NCI-H460 (cell line): Measurements from ENCODE around the gene MAT2B. TPM values are rescaled to one million over a fixed set of nuclear protein-coding genes. Genes with fewer than 3 reads are reported as not detected.
"Not testable (repeated sequence)": the region's sequence is repeated elsewhere in the genome, so short reads cannot be mapped to it uniquely, and the experiment has no call there.

Experiments
- DNase-seq: peaks from one replicate; pipeline ENCODE4 v3.0.0-alpha.2; 2016; ENCODE audit warnings: low read depth; ENCODE audit errors: extremely low read depth
- total RNA-seq: library from RNA; depleted of rRNA; stranded (reverse); fragments of >200 nt; shearing (Covaris generic); gene quantifications from 2 replicates; pipeline ENCODE4 v1.2.3, GENCODE V29; 2014

Gene MAT2B
- total RNA-seq, 1 experiment from 2014 or later: 65.3 TPM

DNA sequence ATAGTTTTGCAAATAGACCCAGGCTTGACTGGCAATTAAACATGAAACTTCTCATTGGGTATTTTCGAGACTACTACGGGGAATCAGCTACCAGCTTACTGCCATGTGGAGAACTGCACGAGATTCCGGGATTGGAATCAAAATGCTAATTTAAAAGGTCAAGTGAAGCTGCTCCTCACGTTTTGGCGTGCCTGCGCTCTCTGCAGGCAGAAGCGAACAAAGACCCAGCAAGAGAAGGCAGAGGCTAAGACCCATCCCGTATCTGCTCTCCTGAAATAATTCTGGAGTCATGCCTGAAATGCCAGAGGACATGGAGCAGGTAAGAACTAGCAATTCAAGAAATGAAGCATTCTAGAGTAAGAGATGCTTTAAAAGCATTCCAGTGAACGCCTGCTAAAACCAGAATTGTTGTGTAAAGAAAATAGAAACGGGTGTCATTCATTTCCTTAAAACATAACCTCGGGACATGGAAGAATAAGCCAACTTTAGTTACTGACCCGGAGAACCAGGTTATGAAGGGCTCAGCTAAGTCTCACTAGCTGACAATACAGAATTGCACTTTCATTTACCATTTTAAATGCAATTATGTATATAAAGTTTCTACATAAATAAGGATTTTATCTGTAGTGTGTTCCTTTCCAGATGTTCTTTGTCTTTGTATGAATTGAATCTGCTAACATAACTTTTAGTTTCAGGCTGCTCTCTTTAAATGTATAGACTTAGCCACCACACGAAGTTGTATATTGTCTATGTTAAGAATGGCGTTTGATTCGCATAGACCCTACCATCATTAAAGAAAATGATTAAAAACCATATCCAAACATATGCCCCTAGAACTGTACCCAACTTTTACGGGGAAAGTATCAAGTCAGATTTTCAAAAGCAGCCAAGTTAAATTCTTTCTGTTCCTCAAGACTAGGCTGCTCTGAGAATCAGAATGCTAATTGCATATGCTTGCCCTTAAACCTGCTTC lies 2.0 kb upstream of the MAT2B start:
- peak; percentile 65 for DNase-seq

DNA sequence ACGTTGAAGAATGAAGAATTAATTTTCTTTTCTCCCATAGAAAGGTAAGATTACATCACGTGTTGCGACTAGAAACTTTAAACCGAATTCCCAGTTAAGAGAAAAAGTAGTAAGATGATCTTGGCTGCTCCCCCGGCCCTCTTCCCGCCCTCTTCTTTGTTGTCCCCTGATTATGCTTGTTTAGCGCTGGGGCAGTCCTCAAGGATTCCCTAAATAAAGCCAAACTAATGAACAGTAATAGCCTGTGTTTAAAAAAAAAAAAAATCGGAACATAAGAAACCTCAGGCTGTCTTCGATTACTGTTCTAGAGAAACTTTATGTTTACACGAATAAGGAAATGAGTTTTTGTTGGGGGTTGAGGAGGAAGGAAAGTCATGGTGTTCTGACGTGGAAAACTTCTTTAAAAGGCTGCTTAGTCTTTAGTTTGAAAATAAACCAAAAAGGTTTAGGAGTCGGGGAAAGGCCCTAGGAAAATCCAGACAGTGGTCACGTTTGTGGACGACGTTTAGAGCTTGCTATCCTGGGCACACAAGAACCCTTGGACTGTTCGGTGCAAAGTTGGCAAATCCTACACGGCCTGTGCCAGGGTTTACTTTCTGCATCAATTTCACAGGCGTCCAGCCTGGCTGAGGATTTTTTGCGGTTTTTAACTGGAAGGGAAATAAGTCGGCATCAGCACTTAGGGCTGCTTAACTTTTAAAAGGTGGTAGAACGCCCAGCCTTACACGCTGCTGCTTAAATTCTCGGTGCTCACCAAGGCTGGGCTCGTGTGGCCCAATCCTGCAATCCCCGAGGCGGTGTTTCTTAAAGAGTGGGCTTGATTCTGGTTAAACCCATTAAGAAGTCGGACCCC lies 1.1 kb upstream of the MAT2B start:
- DNase-seq: peak; percentile 22

DNA sequence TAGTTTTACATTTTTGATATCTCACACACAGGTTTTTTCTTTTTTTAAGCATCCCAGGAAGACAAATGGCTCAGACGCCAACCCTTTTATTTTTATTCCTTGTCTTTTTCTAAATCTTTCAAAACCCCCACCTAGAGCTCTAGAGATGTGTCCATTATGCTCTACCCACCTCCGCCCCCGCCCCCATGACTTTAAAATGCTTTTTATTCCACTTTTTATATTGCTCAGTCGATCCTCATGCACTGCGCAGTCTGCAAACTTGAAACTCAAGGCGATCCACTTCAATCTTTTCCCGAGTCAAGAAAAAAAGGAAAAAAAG lies 411 bp upstream of the MAT2B start:
- DNase-seq: no peak

DNA sequence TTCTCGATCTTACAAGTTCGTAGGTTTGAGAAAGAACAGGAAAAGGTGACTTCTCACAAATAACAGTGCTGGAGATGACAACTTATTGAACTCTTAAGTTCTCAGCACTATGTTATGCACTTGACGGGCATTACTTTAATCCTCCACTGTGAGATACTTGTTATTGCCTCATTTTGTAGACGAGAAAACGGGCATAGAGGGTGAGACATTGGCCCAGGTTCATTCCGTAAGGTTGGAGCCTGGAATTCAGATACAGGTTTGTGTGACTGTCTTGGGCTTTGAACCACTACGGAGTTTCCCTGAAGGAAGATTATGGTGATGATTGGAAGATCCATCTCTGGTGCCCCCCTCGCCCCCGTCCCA lies 657 bp downstream of the MAT2B start:
- no peak for DNase-seq

DNA sequence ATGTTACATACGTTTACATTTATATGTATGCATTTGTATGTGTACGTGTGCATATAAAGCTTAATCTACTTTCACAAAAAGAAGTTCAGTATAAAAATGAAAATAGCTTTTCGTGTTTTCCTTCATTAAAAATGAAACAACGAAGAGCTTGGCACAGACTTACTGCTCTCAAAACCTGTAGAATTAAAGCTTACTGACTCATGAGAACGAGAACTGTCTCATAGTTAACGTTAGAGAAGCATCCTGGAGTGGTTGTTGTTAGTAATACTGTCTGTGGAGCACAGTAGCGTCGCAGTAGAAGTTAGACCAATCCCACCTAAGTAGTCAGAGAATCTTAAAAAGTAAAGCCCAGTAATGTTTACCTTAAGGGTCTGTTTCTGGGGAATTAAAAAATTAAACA lies 1.3 kb downstream of the MAT2B start:
- no peak for DNase-seq

DNA sequence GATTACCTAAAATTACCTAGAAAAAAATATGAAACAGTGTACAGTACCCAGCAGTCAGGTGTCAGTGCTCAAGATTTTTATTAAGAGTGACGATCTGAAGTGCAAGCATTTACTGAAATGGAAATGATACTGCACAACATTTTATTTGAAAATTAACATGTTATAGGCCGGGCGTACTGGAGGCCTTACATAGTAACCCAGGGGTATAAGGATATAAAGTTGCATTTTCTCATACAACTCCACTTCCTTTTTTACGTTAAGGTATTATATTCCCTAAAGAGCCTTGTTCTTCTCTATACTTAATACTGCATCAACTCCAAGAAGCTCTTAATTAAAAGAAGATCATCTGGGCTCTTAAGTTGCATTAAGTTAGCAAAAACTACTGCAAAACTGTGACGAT lies 3.3 kb downstream of the MAT2B start:
- no peak for DNase-seq

DNA sequence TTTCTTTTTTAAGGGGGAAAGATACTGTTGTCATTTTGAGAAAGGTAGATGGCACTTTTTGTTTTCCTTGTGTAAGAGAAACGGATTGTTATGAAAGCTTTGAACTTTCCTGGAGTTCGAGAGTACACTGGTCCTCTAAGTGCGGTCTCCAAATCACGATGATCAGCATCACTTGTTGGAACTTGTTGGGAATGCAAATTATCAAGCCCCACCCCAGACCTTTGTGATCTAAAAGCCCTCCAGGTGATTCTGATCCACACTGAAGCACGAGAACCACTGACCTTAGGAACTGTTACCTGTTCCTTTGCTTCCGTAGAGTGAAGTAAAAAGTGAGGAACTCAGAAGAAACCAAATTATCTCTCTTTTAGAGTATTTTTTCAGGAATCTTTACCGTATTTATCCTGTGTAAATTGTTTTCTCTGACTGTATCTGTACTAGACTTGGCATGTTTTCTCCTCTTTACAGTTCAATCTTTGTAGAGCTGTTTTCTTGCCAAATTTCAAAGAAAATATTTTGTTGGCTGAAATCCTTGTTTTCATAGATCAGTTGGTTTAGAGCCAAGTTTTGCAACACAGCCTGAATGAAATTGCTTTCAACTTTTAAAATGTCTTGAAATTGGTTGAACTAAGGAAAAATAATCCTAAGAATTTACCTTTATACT lies 4.0 kb downstream of the MAT2B start:
- no peak for DNase-seq

DNA sequence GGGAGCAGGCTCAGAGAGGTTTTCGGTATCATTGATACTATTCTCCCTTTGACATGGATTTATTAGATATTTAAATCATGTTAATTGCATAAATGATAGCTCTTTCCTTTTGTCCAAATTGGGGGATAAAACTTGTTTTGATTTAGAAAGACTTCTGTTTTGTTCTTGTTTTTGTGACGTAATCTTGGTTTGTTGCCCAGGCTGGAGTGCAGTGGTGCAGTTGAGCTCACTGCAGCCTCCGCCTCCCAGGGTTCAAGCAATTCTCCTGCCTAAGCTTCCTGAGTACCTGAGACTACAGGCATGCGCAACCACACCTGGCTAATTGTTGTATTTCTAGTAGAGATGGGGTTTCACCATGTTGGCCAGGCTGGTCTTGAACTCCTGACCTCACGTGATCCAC lies 7.1 kb downstream of the MAT2B start:
- DNase-seq: no peak

DNA sequence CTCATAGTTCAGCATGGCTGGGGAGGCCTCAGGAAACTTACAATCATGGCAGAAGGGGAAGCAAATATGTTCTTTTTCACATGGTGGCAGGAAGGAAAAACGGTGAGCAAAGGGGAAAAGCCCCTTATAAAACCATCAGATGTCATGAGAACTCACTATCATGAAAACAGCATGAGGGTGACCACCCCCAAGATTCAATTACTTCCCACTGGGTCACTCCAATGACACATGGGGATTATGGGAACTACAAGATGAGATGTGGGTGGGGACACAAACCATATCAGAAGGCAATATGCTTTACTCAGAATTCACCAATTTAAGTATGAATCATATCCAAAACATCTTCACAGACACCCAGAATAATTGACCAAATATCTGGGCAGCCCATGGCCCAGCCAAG lies 19.7 kb downstream of the MAT2B start:
- DNase-seq: no peak

DNA sequence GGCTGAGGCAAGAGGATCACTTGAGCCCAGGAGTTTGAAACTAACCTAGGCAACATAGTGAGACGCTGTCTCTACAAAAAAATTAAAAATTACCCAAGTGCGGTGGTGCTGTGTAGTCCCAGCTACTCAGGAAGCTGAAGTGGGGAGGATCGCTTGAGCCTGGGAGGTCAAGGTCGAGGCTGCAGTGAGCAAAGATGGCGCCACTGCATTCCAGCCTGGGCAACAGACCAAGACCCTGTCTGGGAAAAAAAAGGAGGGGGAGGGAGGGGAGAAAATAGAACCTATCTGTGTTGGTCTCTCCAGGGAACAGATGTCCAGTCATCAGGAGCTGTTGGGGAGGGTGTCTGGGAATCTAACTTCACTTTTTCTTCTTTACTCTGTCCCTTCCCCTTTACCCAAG lies 24.3 kb downstream of the MAT2B start:
- DNase-seq: no peak

DNA sequence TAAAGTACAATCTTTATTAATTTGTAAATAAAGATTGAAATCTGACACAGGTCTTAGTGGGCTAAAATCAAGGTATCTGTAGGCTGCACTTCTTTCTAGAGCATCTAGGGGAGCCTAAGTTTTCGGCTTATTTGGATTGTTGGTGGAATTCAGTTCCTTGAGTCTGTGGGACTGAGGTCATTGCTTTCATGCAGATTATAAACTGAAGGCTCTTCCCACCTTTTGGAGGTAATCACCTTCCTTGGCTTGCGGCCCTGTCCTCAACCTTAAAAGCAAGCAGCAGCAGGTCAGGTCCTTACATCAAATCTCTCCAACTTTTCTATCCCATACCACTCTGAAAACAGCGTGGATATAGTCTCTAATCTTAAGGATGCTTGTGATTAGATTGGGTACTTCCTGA lies 25.9 kb downstream of the MAT2B start:
- no peak for DNase-seq

DNA sequence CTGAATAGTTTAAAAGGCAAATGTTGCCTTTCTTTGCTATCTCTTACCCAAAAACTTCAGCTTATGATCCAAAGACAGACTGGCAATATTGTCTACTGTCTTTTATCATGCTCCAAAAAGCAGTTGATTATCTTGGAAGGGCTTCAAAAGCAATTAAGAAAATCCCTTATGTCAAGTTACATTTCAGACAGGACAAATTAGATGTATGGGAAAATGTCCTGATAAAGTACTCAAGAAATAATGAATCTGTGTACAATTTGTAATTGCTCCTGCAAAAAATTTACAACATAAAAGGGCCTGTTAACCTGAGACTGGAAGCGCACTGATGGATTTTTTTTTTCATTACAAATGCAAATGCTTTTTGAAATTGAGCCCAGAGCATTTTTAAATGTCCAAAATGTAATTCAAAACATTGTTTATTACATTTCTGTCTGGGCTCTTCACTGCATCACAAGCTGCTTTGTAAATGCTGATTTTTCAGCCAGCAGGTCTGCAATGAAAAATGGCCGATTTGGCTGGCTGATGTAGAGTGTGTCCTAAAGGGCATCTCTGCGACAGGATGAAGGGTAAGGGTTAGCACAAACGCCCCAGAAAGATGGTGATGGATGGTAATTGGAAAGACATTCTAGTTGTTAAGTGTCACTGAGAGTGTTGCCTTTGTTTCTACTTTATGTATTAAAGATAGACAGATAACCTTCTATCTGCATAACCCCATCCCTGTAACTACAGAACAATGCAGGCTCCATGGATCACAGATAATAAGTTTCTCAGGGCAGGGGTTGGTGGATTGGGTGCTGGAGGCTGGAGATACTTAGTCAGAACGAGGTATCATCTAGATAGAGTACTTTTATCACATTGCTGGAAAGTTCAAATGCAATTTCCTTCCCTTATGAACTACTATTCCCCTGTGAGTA lies 27.0 kb downstream of the MAT2B start:
- no peak for DNase-seq

DNA sequence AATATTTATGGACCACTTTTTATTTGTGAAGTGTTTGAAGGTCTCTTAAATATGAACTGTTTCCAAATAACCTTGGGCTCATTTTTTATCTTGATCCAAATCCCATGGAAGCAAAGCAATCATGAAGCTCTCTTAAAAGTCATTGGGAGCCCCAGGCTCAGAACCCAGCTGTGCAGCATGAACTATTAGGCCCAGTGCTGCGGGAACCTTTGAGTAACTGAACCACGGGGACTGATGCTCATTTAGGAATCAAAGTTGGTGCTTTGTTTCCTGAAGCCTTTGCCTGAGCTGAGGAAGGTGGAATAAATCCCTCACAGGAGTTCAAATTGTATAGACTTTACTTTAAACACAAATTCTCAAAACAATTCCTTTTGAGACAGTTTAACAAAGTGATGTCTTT lies 27.8 kb downstream of the MAT2B start:
- DNase-seq: no peak

DNA sequence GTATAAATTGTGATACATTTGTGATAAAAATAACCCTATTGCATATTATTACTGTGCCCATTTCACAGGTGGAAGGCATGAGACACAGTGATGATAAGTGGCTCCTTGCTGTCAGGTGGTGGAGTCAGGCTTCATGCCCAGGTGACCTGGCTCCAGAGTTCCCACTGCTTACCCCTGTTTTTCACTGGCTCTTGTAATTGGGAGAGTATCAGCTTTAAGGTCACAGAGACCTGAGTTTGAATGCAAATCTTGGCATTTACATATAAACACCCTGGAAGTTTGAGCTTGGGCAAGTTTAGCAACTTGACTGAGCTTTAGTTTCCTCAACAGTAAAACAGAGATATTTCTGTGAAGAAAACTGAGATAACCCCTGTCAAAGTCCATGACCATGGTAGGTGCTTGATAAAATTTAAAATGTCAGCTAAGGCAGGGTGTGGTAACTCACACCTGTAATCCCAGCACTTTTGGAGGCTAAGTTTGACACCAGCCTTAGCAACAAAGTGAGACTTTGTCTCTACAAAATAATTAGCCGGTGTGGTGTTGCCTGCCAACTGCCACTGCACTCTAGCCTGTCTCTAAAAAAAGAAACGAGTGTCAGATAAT lies 29.2 kb downstream of the MAT2B start:
- no peak for DNase-seq

DNA sequence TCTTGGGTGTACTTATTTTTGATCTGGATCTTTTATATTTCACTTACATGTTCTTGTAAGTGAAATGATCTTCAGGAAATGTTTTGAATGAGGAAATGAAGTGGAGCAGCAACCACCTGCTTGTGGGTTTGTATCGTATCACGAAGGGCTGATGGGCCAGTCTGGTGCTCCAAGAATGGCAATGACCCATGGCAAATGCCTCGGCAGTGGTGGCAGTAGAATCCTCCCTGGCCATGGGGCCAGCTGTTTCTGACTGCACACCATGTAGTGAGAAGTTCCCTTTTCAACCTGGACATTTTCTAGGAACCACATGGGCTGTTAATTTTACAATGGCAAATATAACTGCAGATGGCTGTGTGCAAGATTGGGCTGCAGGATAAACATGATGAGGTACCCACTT lies 29.9 kb downstream of the MAT2B start:
- DNase-seq: no peak

DNA sequence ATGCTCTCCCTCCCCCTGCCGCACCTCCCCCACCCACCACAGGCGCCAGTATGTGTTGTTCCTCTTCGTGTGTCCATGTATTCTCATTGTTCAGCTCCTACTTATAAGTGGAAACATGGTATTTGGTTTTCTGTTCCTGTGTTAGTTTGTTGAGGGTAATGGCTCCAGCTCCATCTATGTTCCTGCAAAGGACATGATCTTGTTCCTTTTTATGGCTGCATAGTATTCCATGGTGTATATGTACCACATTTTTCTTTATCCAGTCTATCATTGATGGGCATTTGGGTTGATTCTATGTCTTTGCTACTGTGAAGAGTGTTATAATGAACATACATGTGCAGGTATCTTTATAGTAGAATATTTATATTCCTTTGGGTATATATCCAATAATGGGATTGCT lies 31.0 kb downstream of the MAT2B start:
- not testable (repeated sequence) for DNase-seq

DNA sequence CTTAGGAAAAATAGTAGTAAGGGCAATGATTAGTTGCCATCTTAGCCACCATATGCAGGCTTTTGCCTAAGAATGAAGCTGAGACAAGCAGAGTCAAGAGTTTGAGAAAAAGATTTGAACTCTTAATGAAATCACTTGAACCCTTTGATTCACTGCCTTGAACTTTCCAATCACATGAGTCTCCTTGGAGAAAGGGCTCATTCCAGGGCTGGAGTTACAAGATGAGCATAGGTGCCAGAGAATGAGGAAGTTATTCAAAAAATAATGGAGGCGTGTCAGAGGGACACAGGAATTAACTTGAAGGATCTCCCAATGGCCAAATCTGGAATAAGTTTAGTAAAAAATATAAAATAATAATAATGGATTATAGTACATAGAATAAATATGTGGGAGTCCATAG lies 35.3 kb downstream of the MAT2B start:
- DNase-seq: no peak

DNA sequence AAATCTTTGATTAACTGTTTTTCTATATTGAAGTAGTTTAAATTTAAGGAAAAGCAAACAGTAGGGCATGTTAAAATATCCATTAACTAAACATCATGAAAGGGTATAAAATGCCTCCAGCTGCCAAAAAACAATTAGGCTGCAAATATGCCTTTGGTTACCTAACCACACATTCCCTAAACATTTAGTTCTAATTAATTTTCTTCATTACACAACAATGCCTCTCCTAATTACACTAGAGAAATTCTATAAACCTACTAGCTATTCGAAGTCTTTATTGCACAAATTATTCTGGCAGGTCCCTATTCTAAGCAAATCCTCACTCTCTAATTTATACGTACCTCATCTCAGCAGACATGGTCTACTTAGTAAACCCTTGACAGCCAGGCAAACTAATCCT lies 37.4 kb downstream of the MAT2B start:
- DNase-seq: no peak

DNA sequence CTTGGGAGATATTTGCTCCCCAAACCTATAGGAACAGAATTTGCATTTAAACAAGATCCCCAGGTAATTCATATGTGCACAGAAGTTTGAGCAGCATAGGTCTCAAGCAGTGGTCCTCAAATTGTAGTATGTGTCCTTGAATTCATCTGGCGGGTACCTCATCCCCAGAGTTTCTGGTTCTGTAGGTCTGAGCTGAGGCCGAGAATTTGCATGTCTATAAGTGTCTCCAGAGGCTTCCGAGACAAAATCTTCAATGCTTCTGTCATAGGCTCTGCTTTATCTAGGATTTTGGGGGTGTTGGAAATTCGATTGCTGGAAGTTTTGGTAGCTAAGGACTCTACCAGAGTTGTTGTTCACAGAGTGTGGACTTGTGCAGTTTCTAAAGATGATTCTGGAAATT lies 38.6 kb downstream of the MAT2B start:
- no peak for DNase-seq

DNA sequence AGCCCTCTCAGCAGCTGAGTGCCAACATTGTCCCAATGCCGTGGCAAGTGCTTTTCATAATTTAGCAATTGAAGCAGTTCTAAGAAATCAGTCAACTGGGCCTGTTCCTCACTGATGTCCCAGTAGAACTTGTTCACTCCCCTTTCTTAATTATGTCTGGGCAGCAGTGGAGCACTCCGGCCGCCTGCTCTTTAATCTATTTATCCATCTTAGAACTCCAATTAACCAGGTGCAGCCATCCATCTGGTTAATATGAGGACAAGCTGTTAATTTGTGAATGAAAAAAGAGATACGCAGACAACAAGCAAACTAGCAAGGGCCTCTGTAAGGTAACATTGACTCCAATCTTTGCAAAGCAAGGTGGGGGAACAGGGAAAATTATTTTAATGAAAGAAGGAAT lies 39.4 kb downstream of the MAT2B start:
- no peak for DNase-seq
